ENCODE measurements around the gene RPLP2. TPM values are rescaled to one million over a fixed set of nuclear protein-coding genes. Genes with fewer than 3 reads are reported as not detected.

RPLP2 gene
- total and polyA plus RNA-seq, 2 experiments from 2014 or later = 496 to 523 TPM

GRCh38 chr11:776561-777287 is 33.0 kb upstream of the RPLP2 start:
- Histone ChIP-seq H3K27me3 (no peaks in the 10 kb centered on the region), H3K9me3 (ENCODE audit: low read depth) (no peaks in the 10 kb centered on the region), H3K4me3 (peak overlapping the region; percentile 97), H3K4me1 (ENCODE audit: low read depth) (peaks cover 8% of the 10 kb centered on the region), H3K36me3 (peaks cover 5% of the 10 kb centered on the region), H3K27ac (peak overlapping the region; percentile 99)
- DNase-seq (ENCODE audit: low read depth in 1 of 2, low spot score in 1 of 2) = peak; percentile 39 to 90
- no peak for TF ChIP-seq CTCF (IDR thresholded peaks at IDR 0.05; ENCODE audit: low read depth, low read length)

GRCh38 chr11:777288-778255 is 32.2 kb upstream of the RPLP2 start, which contains the start of gene GATD1:
Gene GATD1 (minus strand): TSS chr11:777487. CDS start chr11:777462, 25 bp downstream.
- peaks cover 5% of the 10 kb centered on the region for H3K36me3 ChIP-seq
- H3K4me3 ChIP-seq = peak within 1 kb of the TSS; percentile 97
- peak; percentile 91 to 94 for DNase-seq (ENCODE audit: low read depth in 1 of 2, low spot score in 1 of 2)
- H3K27me3 ChIP-seq = no peaks in the 10 kb centered on the region
- no peak for TF ChIP-seq CTCF (IDR thresholded peaks at IDR 0.05; ENCODE audit: low read depth, low read length)
- H3K4me1 ChIP-seq (ENCODE audit: low read depth) = peaks cover 8% of the 10 kb centered on the region
- peak within 1 kb of the TSS; percentile 99 for H3K27ac ChIP-seq
- H3K9me3 ChIP-seq (ENCODE audit: low read depth) = no peaks in the 10 kb centered on the region

- Histone ChIP-seq H3K4me3 (no peak overlapping the region), H3K27ac (no peak overlapping the region), H3K27me3 (no peaks in the 10 kb centered on the region), H3K9me3 (ENCODE audit: low read depth) (no peaks in the 10 kb centered on the region), H3K36me3 (no peaks in the 10 kb centered on the region), H3K4me1 (ENCODE audit: low read depth) (peaks cover 14% of the 10 kb centered on the region)
- no peak for DNase-seq (ENCODE audit: low read depth in 1 of 2, low spot score in 1 of 2)
- no peak for TF ChIP-seq CTCF (IDR thresholded peaks at IDR 0.05; ENCODE audit: low read depth, low read length)
These were observed 30.5 kb upstream of the RPLP2 start for GRCh38 chr11:778976-779954.

- no peak for TF ChIP-seq CTCF (IDR thresholded peaks at IDR 0.05; ENCODE audit: low read depth, low read length)
- H3K4me1 ChIP-seq (ENCODE audit: low read depth) = peaks cover 14% of the 10 kb centered on the region
- DNase-seq (ENCODE audit: low read depth in 1 of 2, low spot score in 1 of 2) = no peak
- no peaks in the 10 kb centered on the region for H3K9me3 ChIP-seq (ENCODE audit: low read depth)
- no peaks in the 10 kb centered on the region for H3K27me3 ChIP-seq
- no peaks in the 10 kb centered on the region for H3K36me3 ChIP-seq
- no peak overlapping the region for H3K27ac ChIP-seq
- H3K4me3 ChIP-seq = no peak overlapping the region
These were observed 29.7 kb upstream of the RPLP2 start for GRCh38 chr11:779955-780532.
